ENCODE data around the gene RAB22A. TPM values are rescaled to one million over a fixed set of nuclear protein-coding genes. Genes with fewer than 3 reads are reported as not detected.

RAB22A gene
- total RNA-seq, 2 donors from 2014 or later = 16.9 to 20.4 TPM

GRCh38 chr20:58308290-58308679 lies 1.2 kb upstream of the RAB22A start:
- DNase-seq (ENCODE audit: low spot score) = no peak
- H3K4me3 ChIP-seq = no peak overlapping the region
- H3K27me3 ChIP-seq (replicated peaks; ENCODE audit: insufficient read depth) = no peaks in the 10 kb centered on the region
- no peaks in the 10 kb centered on the region for H3K9me3 ChIP-seq
- TF ChIP-seq POLR2AphosphoS5 (IDR thresholded peaks at IDR 0.05) = no peak
- TF ChIP-seq CTCF (IDR thresholded peaks at IDR 0.05) = no peak
- no peak for TF ChIP-seq POLR2A (IDR thresholded peaks at IDR 0.05)
- 56% methylated on average over 9 of the region's 9 CpGs for WGBS
- H3K4me1 ChIP-seq (replicated peaks) = no peaks in the 10 kb centered on the region
- no peaks in the 10 kb centered on the region for H3K36me3 ChIP-seq
- no peak overlapping the region for H3K27ac ChIP-seq
- intact Hi-C loops (cut with DNase I) = loop anchor here (5.0 kb wide), 1 partner anchor 79 kb away; the partner anchor contains the start of gene VAPB

- WGBS = 20% methylated on average over 33 of the region's 41 CpGs
These were observed 611 bp upstream of the RAB22A start for GRCh38 chr20:58308680-58309527.

GRCh38 chr20:58310291-58310782 lies 822 bp downstream of the RAB22A start:
- Histone ChIP-seq H3K36me3 (no peaks in the 10 kb centered on the region), H3K4me1 (replicated peaks) (peaks cover 4% of the 10 kb centered on the region), H3K27ac (peak overlapping the region; percentile 73 to 82), H3K27me3 (replicated peaks; ENCODE audit: insufficient read depth) (no peaks in the 10 kb centered on the region), H3K9me3 (no peaks in the 10 kb centered on the region), H3K4me3 (peak overlapping the region; percentile 98)
- 3% methylated on average over 1 of the region's 1 CpG for WGBS
- DNase-seq (ENCODE audit: low spot score) = no peak
- intact Hi-C loops (cut with DNase I) = no loop called here
- TF ChIP-seq CTCF (IDR thresholded peaks at IDR 0.05) = no peak

More at GRCh38 chr20:58308680-58309527, 611 bp upstream of the RAB22A start:
- DNase-seq (ENCODE audit: low spot score) = peak; percentile 50
- Histone ChIP-seq H3K27ac (peak overlapping the region; percentile 54 to 65), H3K27me3 (replicated peaks; ENCODE audit: insufficient read depth) (no peaks in the 10 kb centered on the region), H3K4me3 (peak overlapping the region; percentile 98), H3K4me1 (replicated peaks) (peaks cover 4% of the 10 kb centered on the region), H3K36me3 (no peaks in the 10 kb centered on the region), H3K9me3 (no peaks in the 10 kb centered on the region)
- peak; percentile 16 for TF ChIP-seq POLR2AphosphoS5 (IDR thresholded peaks at IDR 0.05)
- peak; percentile 3 for TF ChIP-seq POLR2A (IDR thresholded peaks at IDR 0.05)
- no peak for TF ChIP-seq CTCF (IDR thresholded peaks at IDR 0.05)
- intact Hi-C loops (cut with DNase I) = loop anchor here (5.0 kb wide), 1 partner anchor 78 kb away; the partner anchor contains the start of gene VAPB

- no peak for TF ChIP-seq POLR2AphosphoS5 (IDR thresholded peaks at IDR 0.05)
- TF ChIP-seq POLR2A (IDR thresholded peaks at IDR 0.05) = no peak
- TF ChIP-seq CTCF (IDR thresholded peaks at IDR 0.05) = no peak
- H3K27ac ChIP-seq = no peak overlapping the region
- peaks cover 4% of the 10 kb centered on the region for H3K4me1 ChIP-seq (replicated peaks)
- WGBS = 50% methylated on average over 2 of the region's 2 CpGs
- no peaks in the 10 kb centered on the region for H3K9me3 ChIP-seq
- H3K27me3 ChIP-seq (replicated peaks; ENCODE audit: insufficient read depth) = no peaks in the 10 kb centered on the region
- intact Hi-C loops (cut with DNase I) = no loop called here
- no peak overlapping the region for H3K4me3 ChIP-seq
- DNase-seq (ENCODE audit: low spot score) = no peak
- H3K36me3 ChIP-seq = no peaks in the 10 kb centered on the region
These were observed 3.3 kb downstream of the RAB22A start for GRCh38 chr20:58312836-58313235.
